Stomach (tissue), 4 donors: ENCODE data around the gene CDK5R2.

ENCODE experiments used
- EP300 ChIP-seq: sonication (generic); formaldehyde crosslinking; IDR thresholded peaks from one replicate; pipeline ENCODE4 v1.6.1; 2017; ENCODE audit warnings: antibody characterized with exemption
- POLR2A ChIP-seq, 4 donors: fragments of 450-650 bp; IDR thresholded peaks; one replicate each; pipeline ENCODE4 v1.6.1; 2016; ENCODE audit warnings: antibody characterized with exemption in 4 of 4, control low read depth in 2 of 4, mild to moderate bottlenecking in 1 of 4, moderate library complexity in 1 of 4
- POLR2AphosphoS5 ChIP-seq, 3 donors: sonication (generic); formaldehyde crosslinking; IDR thresholded peaks; one replicate each; pipeline ENCODE4 v1.6.1; 2016; ENCODE audit warnings: antibody characterized with exemption in 3 of 3
- TF ChIP-seq, protein P1 (sequence below), 7 experiments: fragments of 450-650 bp in 4 of 7; fragments of 200-600 bp in 3 of 7; sonication (generic) in 3 of 7; IDR thresholded peaks; one replicate each; pipeline ENCODE4 v1.5.1; 2016 to 2019; ENCODE audit warnings: antibody characterized with exemption in 7 of 7, control low read depth in 2 of 7, mild to moderate bottlenecking in 1 of 7

DNA sequence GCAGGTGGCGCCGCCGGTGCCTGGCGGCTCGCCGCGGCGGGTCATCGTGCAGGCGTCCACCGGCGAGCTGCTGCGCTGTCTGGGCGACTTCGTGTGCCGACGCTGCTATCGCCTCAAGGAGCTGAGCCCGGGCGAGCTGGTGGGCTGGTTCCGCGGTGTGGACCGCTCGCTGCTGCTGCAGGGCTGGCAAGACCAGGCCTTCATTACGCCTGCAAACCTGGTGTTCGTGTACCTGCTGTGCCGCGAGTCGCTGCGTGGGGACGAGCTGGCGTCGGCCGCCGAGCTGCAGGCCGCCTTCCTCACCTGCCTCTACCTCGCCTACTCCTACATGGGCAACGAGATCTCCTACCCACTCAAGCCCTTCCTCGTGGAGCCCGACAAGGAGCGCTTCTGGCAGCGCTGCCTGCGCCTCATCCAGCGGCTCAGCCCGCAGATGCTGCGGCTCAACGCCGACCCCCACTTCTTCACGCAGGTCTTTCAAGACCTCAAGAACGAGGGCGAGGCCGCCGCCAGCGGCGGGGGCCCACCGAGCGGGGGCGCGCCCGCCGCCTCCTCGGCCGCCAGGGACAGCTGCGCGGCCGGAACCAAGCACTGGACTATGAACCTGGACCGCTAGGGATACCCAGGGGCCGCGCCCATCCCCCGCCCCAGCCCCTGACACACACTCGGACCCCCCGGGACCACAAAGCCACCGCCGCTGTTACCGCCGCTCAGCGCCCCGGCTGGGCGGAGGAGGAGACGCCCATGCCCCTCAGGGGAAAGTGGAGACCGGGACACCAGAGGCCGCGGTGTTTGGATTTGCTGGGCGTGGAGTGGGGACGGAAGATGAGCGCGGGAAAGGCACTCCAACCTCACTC, 1.1 kb downstream of the CDK5R2 start:
- TF ChIP-seq, protein P1, sequence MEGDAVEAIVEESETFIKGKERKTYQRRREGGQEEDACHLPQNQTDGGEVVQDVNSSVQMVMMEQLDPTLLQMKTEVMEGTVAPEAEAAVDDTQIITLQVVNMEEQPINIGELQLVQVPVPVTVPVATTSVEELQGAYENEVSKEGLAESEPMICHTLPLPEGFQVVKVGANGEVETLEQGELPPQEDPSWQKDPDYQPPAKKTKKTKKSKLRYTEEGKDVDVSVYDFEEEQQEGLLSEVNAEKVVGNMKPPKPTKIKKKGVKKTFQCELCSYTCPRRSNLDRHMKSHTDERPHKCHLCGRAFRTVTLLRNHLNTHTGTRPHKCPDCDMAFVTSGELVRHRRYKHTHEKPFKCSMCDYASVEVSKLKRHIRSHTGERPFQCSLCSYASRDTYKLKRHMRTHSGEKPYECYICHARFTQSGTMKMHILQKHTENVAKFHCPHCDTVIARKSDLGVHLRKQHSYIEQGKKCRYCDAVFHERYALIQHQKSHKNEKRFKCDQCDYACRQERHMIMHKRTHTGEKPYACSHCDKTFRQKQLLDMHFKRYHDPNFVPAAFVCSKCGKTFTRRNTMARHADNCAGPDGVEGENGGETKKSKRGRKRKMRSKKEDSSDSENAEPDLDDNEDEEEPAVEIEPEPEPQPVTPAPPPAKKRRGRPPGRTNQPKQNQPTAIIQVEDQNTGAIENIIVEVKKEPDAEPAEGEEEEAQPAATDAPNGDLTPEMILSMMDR (IDR thresholded peaks at IDR 0.05), result no peak
- no peak for TF ChIP-seq POLR2AphosphoS5 (IDR thresholded peaks at IDR 0.05)
- no peak for TF ChIP-seq POLR2A (IDR thresholded peaks at IDR 0.05)
- TF ChIP-seq EP300, result no peak
